Smooth muscle cell (in vitro differentiated cells): ENCODE data around the gene M1AP. TPM values are rescaled to one million over a fixed set of nuclear protein-coding genes. Genes with fewer than 3 reads are reported as not detected.

Source experiments
- DNase-seq: peaks from one replicate; lab custom pipeline; 2025; ENCODE audit not compliant: unreplicated experiment; lab: John Stamatoyannopoulos, UW
- H2AFZ ChIP-seq: fragments of 200-600 bp; sonication (generic); 2 replicates; pipeline ENCODE4 v1.6.0; 2016; ENCODE audit warnings: antibody characterized with exemption, low read depth, mild to moderate bottlenecking
- H3F3A ChIP-seq: fragments of 200-600 bp; sonication (generic); 2 replicates; pipeline ENCODE4 v1.6.0; 2017; ENCODE audit warnings: antibody characterized with exemption, low read depth
- H3K27ac ChIP-seq: fragments of 200-600 bp; sonication (generic); 2 replicates; pipeline ENCODE4 v1.5.1; 2016; ENCODE audit warnings: low read depth, mild to moderate bottlenecking
- H3K27me3 ChIP-seq: fragments of 200-600 bp; sonication (generic); 2 replicates; pipeline ENCODE4 v1.6.1; 2016; ENCODE audit warnings: low read depth, mild to moderate bottlenecking
- H3K36me3 ChIP-seq: fragments of 200-600 bp; sonication (generic); 2 replicates; pipeline ENCODE4 v1.5.1; 2016; ENCODE audit warnings: low read depth
- H3K4me1 ChIP-seq: fragments of 200-600 bp; sonication (generic); 2 replicates; pipeline ENCODE4 v1.5.1; 2016; ENCODE audit warnings: low read depth
- H3K4me2 ChIP-seq: fragments of 200-600 bp; sonication (generic); 2 replicates; pipeline ENCODE4 v1.6.0; 2016; ENCODE audit warnings: mild to moderate bottlenecking
- H3K4me3 ChIP-seq: fragments of 200-600 bp; sonication (generic); 2 replicates; pipeline ENCODE4 v1.5.1; 2016; ENCODE audit warnings: mild to moderate bottlenecking
- H3K79me2 ChIP-seq: fragments of 200-600 bp; sonication (generic); 2 replicates; pipeline ENCODE4 v1.6.0; 2016; ENCODE audit warnings: low read depth, mild to moderate bottlenecking
- H3K9ac ChIP-seq: fragments of 200-600 bp; sonication (generic); 2 replicates; pipeline ENCODE4 v1.6.0; 2016; ENCODE audit warnings: low read depth
- H3K9me3 ChIP-seq: fragments of 200-600 bp; sonication (generic); replicated peaks from 2 replicates; pipeline ENCODE4 v1.5.1; 2016; ENCODE audit warnings: low read depth
- H4K20me1 ChIP-seq: fragments of 200-600 bp; sonication (generic); 2 replicates; pipeline ENCODE4 v1.6.0; 2016; ENCODE audit warnings: low read depth
- CTCF ChIP-seq: fragments of 200-600 bp; sonication (generic); IDR thresholded peaks from 2 replicates; pipeline ENCODE4 v1.5.1; 2017; ENCODE audit warnings: borderline replicate concordance, mild to moderate bottlenecking, antibody characterized with exemption; ENCODE audit not compliant: insufficient read depth, poor library complexity, severe bottlenecking
- WGBS: methylation state at CpG from one replicate; pipeline ENCODE4 v1.1.7; 2016; ENCODE audit warnings: low lambda C conversion rate; 5-methylcytosine and 5-hydroxymethylcytosine counted together
- polyA plus RNA-seq: library from polyadenylated mRNA; unstranded; fragments of >200 nt; fragmentation: Nextera tagmentation; extraction: Ambion mirVana; gene quantifications from 2 replicates; pipeline ENCODE4 v1.2.1, GENCODE V29; 2016
- total RNA-seq: library from RNA; depleted of rRNA; stranded (reverse); fragments of >200 nt; gene quantifications from 2 replicates; pipeline ENCODE4 v1.2.3, GENCODE V29; 2014

Gene M1AP
- total and polyA plus RNA-seq, 2 experiments from 2014 or later = 1.0 to 1.2 TPM

- no peaks in the 10 kb centered on the region for H3K9me3 ChIP-seq
- peaks cover 10% of the 10 kb centered on the region for H3F3A ChIP-seq
- H2AFZ ChIP-seq = no peak overlapping the region
- H3K4me1 ChIP-seq = no peaks in the 10 kb centered on the region
- peaks cover 3% of the 10 kb centered on the region for H3K36me3 ChIP-seq
- H3K9ac ChIP-seq = no peak overlapping the region
- no peak for TF ChIP-seq CTCF
- 94% methylated on average over 5 of the region's 5 CpGs for WGBS
- H3K79me2 ChIP-seq = peaks cover 5% of the 10 kb centered on the region
- H3K27ac ChIP-seq = no peak overlapping the region
- H3K27me3 ChIP-seq = no peaks in the 10 kb centered on the region
- peaks cover 15% of the 10 kb centered on the region for H4K20me1 ChIP-seq
- no peak overlapping the region for H3K4me3 ChIP-seq
- DNase-seq = no peak
- H3K4me2 ChIP-seq = no peak overlapping the region
Measured at GRCh38 chr2:74540291-74540690, 107.8 kb downstream of the M1AP start.

GRCh38 chr2:74538881-74539339, 109.2 kb downstream of the M1AP start:
- H3K27me3 ChIP-seq = no peaks in the 10 kb centered on the region
- peaks cover 1% of the 10 kb centered on the region for H4K20me1 ChIP-seq
- H3K79me2 ChIP-seq = peaks cover 5% of the 10 kb centered on the region
- no peaks in the 10 kb centered on the region for H3K9me3 ChIP-seq
- DNase-seq = no peak
- H3K36me3 ChIP-seq = no peaks in the 10 kb centered on the region
- peaks cover 13% of the 10 kb centered on the region for H3F3A ChIP-seq
- H3K27ac ChIP-seq = no peak overlapping the region
- H2AFZ ChIP-seq = no peak overlapping the region
- no peak overlapping the region for H3K4me2 ChIP-seq
- H3K4me3 ChIP-seq = no peak overlapping the region
- TF ChIP-seq CTCF = no peak
- no peak overlapping the region for H3K9ac ChIP-seq
- WGBS = 88% methylated on average over 7 of the region's 7 CpGs
- H3K4me1 ChIP-seq = no peaks in the 10 kb centered on the region

- H3K9ac ChIP-seq = no peak overlapping the region
- no peaks in the 10 kb centered on the region for H3K36me3 ChIP-seq
- H3K27ac ChIP-seq = no peak overlapping the region
- no peak for DNase-seq
- no peaks in the 10 kb centered on the region for H3K9me3 ChIP-seq
- H4K20me1 ChIP-seq = no peaks in the 10 kb centered on the region
- H3K4me1 ChIP-seq = no peaks in the 10 kb centered on the region
- no peak for TF ChIP-seq CTCF
- H3F3A ChIP-seq = peaks cover 19% of the 10 kb centered on the region
- WGBS = 67% methylated on average over 4 of the region's 4 CpGs
- no peaks in the 10 kb centered on the region for H3K79me2 ChIP-seq
- no peak overlapping the region for H2AFZ ChIP-seq
- no peak overlapping the region for H3K4me3 ChIP-seq
- no peak overlapping the region for H3K4me2 ChIP-seq
- no peaks in the 10 kb centered on the region for H3K27me3 ChIP-seq
Measured at GRCh38 chr2:74537140-74537539, 111.0 kb downstream of the M1AP start.

GRCh38 chr2:74536166-74536950, 111.8 kb downstream of the M1AP start:
- Histone ChIP-seq H4K20me1 (no peaks in the 10 kb centered on the region), H3K79me2 (no peaks in the 10 kb centered on the region), H3K36me3 (no peaks in the 10 kb centered on the region), H3F3A (peaks cover 21% of the 10 kb centered on the region), H3K9me3 (no peaks in the 10 kb centered on the region), H3K27me3 (no peaks in the 10 kb centered on the region), H3K4me2 (no peak overlapping the region), H3K4me1 (no peaks in the 10 kb centered on the region), H3K4me3 (no peak overlapping the region), H3K9ac (no peak overlapping the region), H3K27ac (no peak overlapping the region), H2AFZ (no peak overlapping the region)
- 92% methylated on average over 22 of the region's 23 CpGs for WGBS
- no peak for TF ChIP-seq CTCF
- no peak for DNase-seq
